NAMALWA (cell line): Measurements from ENCODE around the gene ZNF738.
"Not testable (repeated sequence)": the region's sequence is repeated elsewhere in the genome, so short reads cannot be mapped to it uniquely, and the experiment has no call there.

Experiments
- DNase-seq: peaks from one replicate; pipeline ENCODE4 v3.0.0-alpha.2; 2015; ENCODE audit warnings: low spot score

Gene ZNF738

GRCh38 chr19:21358768-21359451, at the start of gene ZNF738:
TSS of gene ZNF738 (plus strand) at chr19:21359000. CDS start at chr19:21359141, 141 bp downstream.
- DNase-seq = peak; percentile 98

DNA sequence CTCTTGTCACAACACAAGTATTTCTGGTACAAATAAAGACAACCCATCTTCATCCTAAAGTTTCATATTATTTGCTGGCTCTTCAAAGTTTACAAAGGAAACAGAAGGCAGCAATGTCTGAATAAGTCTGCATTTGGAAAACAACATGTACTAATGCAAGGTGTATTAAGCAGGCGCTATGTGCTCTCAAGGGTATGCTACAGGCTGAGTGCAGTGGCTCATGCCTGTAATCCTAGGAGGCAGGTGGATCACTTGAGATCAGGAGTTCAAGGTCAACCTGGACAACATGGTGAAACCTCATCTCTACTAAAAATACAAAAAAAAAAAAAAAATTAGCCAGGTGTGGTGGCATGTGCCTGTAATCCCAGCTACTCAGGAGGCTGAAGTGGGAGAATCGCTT, 46.0 kb upstream of the ZNF738 start:
- not testable (repeated sequence) for DNase-seq

- DNase-seq = no peak
Observed at GRCh38 chr19:21314676-21315075, 44.1 kb upstream of the ZNF738 start.

DNA sequence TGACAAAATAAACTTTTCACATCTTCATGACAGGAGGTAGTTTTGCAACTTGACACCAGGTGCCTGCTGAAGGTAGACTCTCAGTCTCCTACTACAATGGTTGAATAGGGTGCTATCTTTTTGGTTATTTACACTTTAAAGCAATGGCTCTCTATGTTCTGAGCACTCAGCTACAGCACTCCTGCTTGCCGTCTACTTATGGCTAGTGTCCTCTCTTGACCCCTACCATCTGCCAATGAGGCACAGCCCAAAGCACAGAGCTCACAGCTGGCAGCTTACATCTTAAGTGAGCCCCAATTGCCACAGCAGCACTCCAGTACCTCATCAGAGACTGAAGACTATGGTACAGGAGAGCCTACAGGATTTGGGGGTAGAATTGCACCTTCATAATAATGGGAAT, 41.0 kb upstream of the ZNF738 start:
- no peak for DNase-seq

DNA sequence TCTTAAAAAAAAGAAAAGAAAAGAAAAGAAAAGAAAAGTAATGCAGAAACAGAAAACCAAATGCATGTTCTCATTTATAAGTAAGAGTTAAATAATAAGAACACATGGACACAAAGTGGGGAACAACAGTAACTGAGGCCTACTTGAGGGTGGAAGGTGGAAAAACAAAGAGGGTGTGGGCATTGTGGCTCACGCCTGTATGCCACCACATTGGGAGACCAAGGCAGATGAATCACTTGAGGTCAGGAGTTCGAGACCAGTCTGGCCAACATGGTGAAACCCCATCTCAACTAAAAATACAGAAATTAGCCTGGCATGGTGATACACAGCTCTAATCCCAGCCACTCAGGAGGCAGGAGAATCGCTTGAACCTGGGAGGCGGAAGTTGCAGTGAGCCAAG, 37.7 kb upstream of the ZNF738 start:
- no peak for DNase-seq

DNA sequence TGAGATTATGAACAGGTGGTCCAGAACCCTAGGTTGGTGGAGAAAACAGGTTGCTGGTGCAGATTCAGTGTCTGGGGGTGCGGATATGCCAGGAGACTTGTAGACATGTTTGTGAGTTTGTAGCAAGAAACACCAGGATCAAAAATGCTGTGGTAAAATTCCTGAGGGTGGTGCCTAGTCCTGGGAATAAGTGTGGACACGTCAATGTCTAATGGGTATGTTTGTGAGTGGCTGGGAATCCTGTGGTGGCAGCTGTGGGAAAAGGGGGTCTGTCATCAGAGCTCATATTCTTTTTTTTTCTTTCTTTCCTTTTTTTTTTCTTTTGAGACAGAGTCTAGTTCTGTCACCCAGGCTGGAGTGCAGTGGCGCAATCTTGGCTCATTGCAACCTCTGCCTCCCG, 36.8 kb upstream of the ZNF738 start:
- DNase-seq = no peak

DNA sequence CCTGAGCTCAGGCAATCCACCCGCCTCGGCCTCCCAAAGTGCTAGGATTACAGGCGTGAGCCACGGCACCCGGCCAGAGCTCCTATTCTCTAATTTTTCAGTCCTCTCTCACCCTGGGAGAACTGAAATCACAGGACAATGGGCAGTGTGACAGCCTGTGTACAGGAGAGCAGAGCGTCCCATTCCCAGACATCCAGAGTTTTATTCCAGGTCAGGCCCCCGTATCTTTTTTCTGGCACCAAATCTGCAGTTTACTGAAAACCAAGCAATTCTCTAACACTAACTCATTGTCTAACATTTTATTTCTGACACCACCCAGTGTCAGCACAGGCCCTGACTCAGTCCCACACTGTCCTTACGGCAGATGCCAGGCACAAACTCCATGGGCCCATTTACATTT, 36.3 kb upstream of the ZNF738 start:
- no peak for DNase-seq

DNA sequence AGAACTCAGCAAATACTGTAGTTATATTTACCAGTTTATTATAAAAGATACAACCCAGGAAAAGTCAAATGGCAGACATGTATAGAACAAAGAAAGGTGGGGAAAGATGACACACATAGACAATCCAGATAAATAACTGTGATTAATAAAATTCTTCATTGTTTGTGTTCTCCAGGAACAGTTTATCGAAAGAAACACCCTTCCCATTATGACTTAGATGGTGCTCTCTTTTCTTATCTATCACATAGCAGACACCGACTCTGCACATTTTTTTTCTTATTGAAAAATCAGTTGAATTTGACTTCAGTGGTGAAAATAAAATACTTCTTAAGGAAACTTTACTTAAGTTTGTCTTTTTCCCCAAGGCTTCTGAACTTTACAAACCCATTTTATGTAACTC, 35.8 kb upstream of the ZNF738 start:
- DNase-seq = no peak

GRCh38 chr19:21326169-21326568, 32.6 kb upstream of the ZNF738 start:
- no peak for DNase-seq

GRCh38 chr19:21328406-21328805, 30.4 kb upstream of the ZNF738 start:
- peak; percentile 60 for DNase-seq

DNA sequence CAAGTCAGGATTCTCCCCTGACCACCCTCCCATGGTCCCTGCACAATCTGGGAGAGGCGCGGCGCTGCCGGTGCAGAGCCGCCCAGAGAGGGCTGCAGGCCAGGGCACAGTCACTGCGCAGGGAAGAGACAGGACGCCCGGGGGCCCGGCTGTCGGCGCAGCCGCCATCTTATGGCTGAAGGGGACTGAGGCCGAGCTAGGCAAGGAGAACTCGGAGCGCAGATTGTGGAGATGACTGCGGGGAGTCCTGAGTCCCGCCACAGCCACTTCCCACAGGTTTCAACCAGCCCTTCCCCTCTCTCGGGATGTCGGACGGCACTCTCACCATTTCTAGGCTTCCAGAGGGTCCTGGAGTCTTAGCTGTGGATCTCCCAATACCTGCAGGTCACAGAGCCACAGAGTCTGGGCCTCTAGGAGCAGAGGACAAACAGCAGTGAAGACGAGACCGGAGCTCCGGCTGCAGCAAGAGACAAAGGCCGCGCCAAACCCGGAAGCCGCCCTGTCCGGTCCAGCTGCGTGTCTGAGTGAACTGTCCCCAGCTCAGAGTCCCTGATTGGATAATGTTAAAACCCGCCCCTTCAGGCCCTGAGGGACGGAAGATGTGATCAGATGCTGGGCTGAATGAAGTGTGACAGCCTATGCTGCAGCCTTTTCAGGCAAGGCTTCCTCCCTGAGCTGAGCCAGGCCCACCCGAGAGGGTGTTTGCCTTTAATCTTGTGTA, 29.8 kb upstream of the ZNF738 start, which contains the start of gene ZNF708:
Gene ZNF708, minus strand, starts transcription at position 526 of the 721 bp plus-strand sequence. Its CDS starts 198 bp downstream, at position 328.
- DNase-seq = peak; percentile 95

DNA sequence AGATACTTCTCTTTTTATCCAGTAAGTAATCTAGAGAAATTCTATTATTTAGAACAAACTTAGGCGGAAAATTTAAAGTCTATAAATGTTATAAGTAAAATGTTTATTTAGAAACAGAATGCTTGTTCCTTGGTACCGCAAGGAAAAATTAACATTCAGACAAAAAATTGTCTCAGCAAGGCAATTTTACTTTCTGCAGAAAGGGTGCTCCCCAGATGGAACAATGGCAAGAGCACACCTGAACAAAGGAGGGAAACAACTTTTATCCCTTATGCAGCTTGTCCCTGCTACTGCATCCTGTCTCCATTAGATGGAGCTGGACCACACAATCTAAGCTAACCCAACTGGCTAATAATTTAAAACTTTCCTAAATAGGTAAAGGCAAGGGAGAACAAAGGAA, 23.1 kb upstream of the ZNF738 start:
- DNase-seq = peak; percentile 32

DNA sequence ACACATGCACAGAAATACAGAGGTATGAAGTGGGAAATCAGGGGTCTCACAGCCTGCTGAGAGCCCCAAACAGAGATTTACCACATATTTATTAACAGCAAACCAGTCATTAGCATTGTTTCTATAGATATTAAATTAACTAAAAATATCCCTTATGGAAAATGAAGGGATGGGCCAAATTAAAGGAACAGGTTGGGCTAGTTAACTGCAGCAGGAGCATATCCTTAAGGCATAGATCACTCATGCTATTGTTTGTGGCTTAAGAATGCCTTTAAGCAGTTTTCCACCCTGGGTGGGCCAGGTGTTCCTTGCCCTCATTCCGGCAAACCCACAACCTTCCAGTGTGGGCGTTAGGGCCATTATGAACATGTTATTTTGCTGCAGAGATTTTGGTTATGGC, 14.0 kb upstream of the ZNF738 start:
- not testable (repeated sequence) for DNase-seq

- DNase-seq = no peak
Observed at GRCh38 chr19:21352830-21353229, 6.0 kb upstream of the ZNF738 start.

DNA sequence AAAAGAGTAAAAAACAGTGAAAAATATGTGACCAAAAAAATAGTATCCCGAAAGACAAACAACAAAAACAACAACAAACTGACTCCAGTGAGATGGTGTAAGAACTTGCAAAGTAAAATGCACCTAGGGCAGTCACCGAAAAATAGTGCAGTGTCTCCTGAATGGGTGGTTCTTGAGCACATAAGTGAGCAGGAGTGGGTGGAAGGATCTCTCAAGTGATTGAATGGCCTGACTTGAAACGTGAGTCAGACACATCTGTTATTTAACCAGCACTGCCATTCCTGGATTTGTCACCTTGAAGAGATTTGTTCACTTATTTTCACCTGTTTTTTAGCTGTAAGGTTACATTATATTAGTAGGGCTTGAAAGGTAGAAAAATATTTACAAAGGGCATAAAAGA, 3.5 kb downstream of the ZNF738 start:
- no peak for DNase-seq

- DNase-seq = no peak
Observed at GRCh38 chr19:21383980-21384582, 25.3 kb downstream of the ZNF738 start.

DNA sequence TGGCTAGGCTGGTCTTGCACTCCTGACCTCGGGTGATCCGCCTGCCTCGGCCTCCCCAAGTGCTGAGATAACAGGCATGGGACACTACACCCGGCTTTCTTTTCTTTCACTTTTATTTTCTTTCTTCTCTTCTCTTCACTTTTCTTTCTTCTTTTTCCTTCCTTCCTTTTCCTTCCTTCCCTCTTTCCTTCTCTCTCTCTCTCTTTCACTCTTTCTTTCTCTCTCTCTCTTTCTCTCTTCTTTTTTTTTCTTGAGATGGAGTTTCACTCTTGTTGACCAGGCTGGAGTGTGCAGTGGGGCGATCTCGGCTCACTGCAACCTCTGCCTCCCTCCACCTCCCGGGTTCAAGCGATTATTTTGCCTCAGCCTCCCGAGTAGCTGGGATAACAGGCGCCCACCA, 37.3 kb downstream of the ZNF738 start:
- DNase-seq = no peak

DNA sequence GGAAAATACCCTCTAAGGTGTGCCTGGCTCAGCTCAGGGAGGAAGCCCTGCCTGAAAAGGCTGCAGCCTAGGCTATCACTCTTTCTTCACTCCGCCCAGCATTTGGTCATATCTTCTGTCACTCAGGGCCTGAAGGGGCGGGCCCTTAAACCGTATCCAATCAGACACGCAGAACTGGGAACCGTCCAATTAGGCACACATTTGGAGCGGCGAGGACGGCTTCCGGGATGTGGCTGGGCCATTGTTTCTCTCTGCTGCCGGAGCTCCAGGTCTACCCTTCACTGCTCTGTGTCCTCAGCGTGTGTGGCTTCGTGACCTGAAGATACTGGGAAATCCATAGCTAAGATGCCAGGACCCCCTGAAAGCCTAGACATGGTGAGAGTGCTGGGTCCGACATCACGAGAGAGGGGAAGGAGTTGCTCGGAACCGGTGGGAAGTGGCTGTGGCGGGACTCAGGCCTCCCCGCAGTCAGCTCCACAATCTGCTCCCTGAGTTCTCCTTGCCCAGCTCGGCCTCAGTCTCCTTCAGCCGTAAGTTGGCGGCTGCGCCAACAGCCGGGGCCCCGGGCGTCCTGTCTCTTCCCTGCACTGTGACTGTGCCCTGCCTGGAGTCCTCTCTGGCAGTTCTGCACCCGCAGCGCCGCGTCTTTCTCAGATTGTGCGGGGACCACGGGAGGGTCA, 38.2 kb downstream of the ZNF738 start, which contains the start of gene ZNF493:
Gene ZNF493, plus strand, starts transcription at position 241 of the 680 bp plus-strand sequence. Its CDS starts 105 bp downstream, at position 346.
- peak; percentile 98 for DNase-seq

- DNase-seq = no peak
Observed at GRCh38 chr19:21398851-21399250, 40.1 kb downstream of the ZNF738 start.

GRCh38 chr19:21402303-21402985, 43.6 kb downstream of the ZNF738 start:
- no peak for DNase-seq

GRCh38 chr19:21410166-21410565, 51.4 kb downstream of the ZNF738 start:
- DNase-seq = no peak

DNA sequence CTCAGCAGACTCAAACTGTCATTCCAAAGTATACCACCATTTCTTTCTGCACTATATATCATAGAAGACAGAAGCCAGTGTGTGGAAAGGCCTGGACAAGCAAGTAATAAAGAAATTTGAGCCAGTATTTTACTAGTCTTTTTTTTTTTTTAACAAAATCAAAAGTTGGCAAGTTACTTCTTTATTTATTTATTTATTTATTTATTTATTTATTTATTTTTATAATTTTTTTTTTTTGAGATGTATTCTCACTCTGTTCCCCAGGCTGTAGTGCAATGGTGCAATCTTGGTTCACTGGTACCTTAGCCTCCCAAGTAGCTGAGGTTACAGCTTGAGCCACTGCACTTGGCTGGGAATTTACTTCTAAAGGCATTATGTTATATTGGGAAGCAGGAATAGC, 63.4 kb downstream of the ZNF738 start:
- no peak for DNase-seq
